ENCODE measurements around the gene GSK3A.

Gene GSK3A

DNA sequence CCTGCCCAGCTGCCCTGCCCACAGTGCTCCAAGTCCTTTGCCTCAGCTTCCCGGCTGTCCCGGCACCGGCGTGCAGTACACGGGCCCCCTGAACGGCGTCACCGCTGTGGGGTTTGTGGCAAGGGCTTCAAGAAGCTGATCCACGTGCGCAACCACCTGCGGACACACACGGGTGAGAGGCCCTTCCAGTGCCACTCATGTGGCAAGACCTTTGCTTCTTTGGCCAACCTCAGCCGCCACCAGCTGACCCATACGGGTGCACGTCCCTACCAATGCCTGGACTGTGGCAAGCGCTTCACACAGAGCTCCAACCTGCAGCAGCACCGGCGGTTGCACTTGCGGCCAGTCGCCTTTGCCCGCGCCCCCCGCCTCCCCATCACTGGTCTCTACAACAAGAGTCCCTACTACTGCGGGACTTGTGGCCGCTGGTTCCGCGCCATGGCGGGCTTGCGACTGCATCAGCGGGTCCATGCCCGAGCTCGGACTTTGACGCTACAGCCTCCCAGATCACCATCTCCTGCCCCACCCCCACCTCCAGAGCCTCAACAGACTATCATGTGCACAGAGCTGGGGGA, 16.6 kb downstream of the GSK3A start:
- no peak for DNase-seq (ENCODE audit: low read depth)

GRCh38 chr19:42224940-42225717, 17.3 kb downstream of the GSK3A start:
- DNase-seq (ENCODE audit: low read depth): no peak

- no peak for DNase-seq (ENCODE audit: low read depth)
These were observed 21.7 kb downstream of the GSK3A start for GRCh38 chr19:42220751-42221097.

GRCh38 chr19:42219812-42220750, 22.3 kb downstream of the GSK3A start, which contains the start of gene ZNF526:
ZNF526 (plus strand) TSS chr19:42220312; CDS start chr19:42224404, 4,092 bp downstream.
- peak; percentile 97 for DNase-seq (ENCODE audit: low read depth)

- DNase-seq (ENCODE audit: low read depth): peak; percentile 99
These were observed 24.6 kb downstream of the GSK3A start, which contains the start of gene DEDD2 for GRCh38 chr19:42217520-42218437. DEDD2 (minus strand) TSS chr19:42217677; CDS start chr19:42217007, 670 bp downstream.

DNA sequence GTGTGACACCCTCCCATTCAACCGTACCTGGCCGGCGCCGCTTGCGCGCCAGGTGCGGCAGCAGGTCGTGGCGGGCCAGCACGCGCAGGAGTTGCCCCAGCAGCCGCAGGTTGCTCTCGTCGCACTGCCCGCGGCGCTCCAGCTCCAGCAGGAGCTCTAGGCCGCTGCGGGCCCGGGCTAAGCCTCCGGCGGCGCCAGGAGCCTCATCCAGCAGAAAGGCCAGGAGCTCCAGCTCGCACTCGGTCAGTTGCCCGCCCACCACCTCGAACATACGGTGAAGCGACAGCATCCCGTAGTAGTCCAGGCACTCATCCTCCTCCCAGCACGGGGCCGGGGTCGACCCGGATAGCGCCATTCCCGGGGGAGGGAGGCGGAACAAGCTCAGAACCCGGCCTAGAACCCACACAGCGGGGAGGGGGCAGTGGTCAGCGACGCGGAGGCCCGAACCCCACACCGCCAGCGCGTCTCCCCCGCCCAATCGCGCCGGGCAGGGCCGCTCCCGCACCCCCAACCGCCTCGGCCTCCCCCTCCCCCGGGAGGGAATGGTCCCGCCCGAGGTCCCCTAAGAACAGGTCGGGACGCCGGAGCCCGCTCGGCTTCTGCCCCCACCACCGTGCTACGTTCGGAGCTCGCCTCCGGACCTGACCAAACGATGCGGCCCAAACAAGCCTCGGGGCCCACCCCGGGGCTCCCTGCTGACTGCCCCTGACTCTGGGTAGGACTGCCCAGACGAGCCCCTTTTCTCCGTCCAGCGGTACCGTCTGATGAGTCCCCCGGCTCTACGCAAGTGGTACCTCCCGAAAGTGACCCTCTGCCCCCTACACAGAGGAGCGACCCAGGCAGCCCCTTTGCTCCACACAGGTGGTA, 25.5 kb downstream of the GSK3A start:
- peak; percentile 58 for DNase-seq (ENCODE audit: low read depth)

DNA sequence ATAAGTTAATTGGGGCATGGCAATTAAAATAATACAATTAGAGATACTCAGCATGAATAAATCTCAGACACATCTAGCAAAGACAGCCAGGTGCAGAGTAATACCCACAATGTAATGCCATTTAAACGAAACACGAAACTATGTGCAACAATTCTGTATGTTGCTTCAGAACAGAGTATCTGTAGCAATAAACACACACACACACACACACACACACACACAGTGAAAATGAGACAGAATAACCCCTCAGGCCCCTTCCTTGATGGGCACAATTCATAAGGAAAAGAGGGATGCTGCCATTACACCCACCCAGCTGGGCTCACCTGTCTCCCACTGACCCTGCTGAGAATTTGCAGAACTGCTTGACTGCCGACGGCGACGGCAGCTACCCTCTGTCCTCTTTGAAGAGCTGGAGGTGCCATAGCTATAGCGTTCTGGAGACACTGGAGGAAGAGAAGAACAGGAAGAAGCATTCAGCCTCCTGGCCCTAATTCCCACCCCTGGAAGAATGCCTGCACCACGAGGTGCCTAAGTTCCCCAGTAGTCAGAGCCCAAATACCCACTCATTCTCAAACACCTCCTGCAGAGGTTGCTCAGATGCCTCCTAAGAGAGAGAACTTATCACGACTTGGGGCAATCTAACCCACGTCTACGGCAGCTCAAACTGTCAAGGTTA, 27.5 kb downstream of the GSK3A start:
- no peak for DNase-seq (ENCODE audit: low read depth)

DNA sequence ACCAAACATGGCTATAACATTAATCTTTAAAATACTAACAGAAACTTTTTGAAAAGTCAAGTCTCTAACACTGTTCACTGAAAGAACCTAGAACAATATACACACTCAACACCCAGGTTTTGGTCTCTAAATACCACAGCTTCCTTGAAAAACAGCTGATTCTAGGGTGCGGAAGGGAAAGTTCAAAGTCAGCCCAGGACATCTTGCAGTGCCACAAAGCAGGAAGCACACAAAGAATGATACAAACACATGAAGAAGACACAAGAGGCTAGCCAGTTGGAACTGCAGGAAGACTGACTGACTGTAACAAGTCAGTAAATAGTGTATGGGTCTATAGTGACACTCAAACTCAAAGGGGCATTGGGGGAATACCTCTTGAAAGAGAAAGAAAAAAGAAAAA, 29.5 kb downstream of the GSK3A start:
- no peak for DNase-seq (ENCODE audit: low read depth)

DNA sequence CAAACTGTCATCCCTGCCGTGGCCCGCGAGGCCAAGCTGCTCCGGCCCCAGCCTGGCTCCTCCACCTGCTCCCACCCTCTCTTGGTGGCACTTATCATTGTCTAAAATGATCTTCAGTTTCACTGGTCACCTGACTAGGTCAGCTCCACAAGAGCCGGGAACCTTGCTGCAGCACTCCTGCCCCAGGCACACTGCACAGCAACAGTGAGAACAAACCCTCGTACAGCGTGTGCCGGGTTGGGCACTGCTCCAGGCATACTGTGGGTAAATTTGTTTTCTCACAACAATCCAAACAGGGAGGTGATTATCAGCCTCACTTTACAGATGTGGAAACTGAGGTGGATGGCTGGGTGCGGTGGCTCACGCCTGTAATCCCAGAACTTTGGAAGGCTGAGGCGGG, 33.8 kb downstream of the GSK3A start:
- no peak for DNase-seq (ENCODE audit: low read depth)

GRCh38 chr19:42207767-42208271, 34.6 kb downstream of the GSK3A start:
- peak; percentile 91 for DNase-seq (ENCODE audit: low read depth)

- peak; percentile 83 for DNase-seq (ENCODE audit: low read depth)
These were observed 35.3 kb downstream of the GSK3A start for GRCh38 chr19:42206871-42207755.

DNA sequence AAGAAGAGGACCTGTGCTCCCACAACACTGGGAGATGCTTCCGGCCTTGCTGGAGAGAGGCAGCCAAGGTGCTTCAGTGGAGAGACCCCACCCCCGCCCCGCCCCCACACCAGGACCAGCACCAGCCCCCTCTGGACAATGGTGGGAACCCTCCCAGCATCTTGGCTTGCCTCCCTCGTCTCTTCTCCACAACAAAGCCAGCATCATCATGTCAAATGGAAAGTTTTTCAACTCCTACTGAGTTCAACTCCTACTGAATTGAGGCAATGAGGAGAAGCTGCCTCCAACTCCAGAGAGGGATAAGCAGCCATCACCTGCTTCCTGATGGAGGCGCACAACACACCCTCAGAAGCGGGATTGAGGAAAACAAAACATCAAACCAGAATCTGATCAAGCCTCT, 37.7 kb downstream of the GSK3A start:
- DNase-seq (ENCODE audit: low read depth): no peak

DNA sequence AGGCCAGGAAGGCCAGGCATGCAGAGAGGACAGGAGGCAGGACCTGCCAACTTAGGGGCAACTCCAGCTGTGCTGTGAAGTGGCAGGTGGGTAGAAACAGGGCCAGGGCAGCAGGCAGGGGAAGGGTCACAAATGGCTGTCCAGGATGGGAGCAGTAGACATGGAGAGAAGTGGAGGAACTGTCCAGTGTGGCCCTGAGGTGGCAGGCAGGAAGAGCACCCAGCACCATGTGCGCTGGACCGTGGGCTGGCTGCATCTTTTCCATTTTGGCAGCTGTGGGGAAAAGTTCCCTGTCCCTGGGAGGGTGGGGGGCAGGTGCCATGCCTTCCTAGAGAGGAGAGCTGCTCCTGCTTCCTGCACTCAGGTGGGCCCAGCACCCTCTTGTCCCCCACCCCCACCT, 38.7 kb downstream of the GSK3A start:
- no peak for DNase-seq (ENCODE audit: low read depth)

- no peak for DNase-seq (ENCODE audit: low read depth)
These were observed 40.0 kb downstream of the GSK3A start for GRCh38 chr19:42202290-42202880.

GRCh38 chr19:42201489-42202289, 40.7 kb downstream of the GSK3A start:
- DNase-seq (ENCODE audit: low read depth): no peak

- DNase-seq (ENCODE audit: low read depth): no peak
These were observed 42.2 kb downstream of the GSK3A start for GRCh38 chr19:42200116-42200715.
